ENCODE measurements around the gene ZNF80.

GRCh38 chr3:114223143-114223542 lies 14.2 kb downstream of the ZNF80 start:
- TF ChIP-seq CTCF (IDR thresholded peaks at IDR 0.05) (no peak), POLR2A (IDR thresholded peaks at IDR 0.05) (no peak)

Measured in adrenal gland (tissue), 5 donors.